Psoas muscle (tissue), 8 donors: ENCODE results near the gene SPATA31D4. TPM values are rescaled to one million over a fixed set of nuclear protein-coding genes. Genes with fewer than 3 reads are reported as not detected.

ENCODE experiments used
- ATAC-seq, 4 donors: fragments of 200-7000 bp; cut with Tn5 transposase; one replicate each; pipeline ENCODE4 v1.9.1; 2020; ENCODE audit warnings: moderate library complexity in 3 of 4, mild to moderate bottlenecking in 2 of 4
- DNase-seq, 2 donors: peaks; one replicate each; pipeline ENCODE4 v3.0.0-alpha.2; 2020
- H3K27ac ChIP-seq: fragments of 200-600 bp; one replicate; pipeline ENCODE4 v1.8.0; 2022
- H3K27me3 ChIP-seq, 3 donors: fragments of 200-600 bp in 1 of 3; one replicate each; pipeline versions ENCODE4 v1.6.1 to v1.8.0; 2013 to 2022; ENCODE audit warnings: low read length in 2 of 3, mild to moderate bottlenecking in 2 of 3, moderate library complexity in 1 of 3; ENCODE audit not compliant: insufficient read depth in 3 of 3
- H3K36me3 ChIP-seq, 2 donors: fragments of 200-600 bp in 1 of 2; one replicate each; pipeline versions ENCODE4 v1.6.1 to v1.8.0; 2013 to 2022; ENCODE audit warnings: low read depth in 1 of 2, mild to moderate bottlenecking in 1 of 2, moderate library complexity in 1 of 2; ENCODE audit not compliant: insufficient read depth in 1 of 2
- H3K4me1 ChIP-seq: fragments of 200-600 bp; one replicate; pipeline ENCODE4 v1.8.0; 2022
- H3K4me3 ChIP-seq: fragments of 200-600 bp; one replicate; pipeline ENCODE4 v1.8.0; 2022; ENCODE audit warnings: mild to moderate bottlenecking
- H3K9me3 ChIP-seq: fragments of 200-600 bp; one replicate; pipeline ENCODE4 v1.8.0; 2022
- WGBS, 3 donors: extraction: QIAGEN DNeasy Blood & Tissue Kit; methylation state at CpG; one replicate each; pipeline versions ENCODE4 v1.1.6 to v1.1.7; 2013; 5-methylcytosine and 5-hydroxymethylcytosine counted together
- intact Hi-C, 2 donors: fragments of 100-400 bp; cut with DNase I; formaldehyde crosslinking; loops; one replicate each; pipeline versions ENCODE4 v1.11.0 to v1.14.2; 2022
- polyA plus RNA-seq, 3 donors: library from polyadenylated mRNA; stranded (reverse); fragments of 200-250 nt; gene quantifications; one replicate each; pipeline ENCODE4 v1.2.3, GENCODE V29; 2013
- total RNA-seq, 4 donors: library from RNA; stranded (reverse); fragmentation: NEBNext Ultra II Directional in 2 of 4; extraction: Animal tissue kit (Norgen Biotek cat#: 25700) in 2 of 4; gene quantifications; one replicate each; pipeline versions ENCODE4 v1.2.1 to v1.2.4, GENCODE V29; 2021 to 2023
- TF ChIP-seq, protein P1 (sequence below): fragments of 200-600 bp; IDR thresholded peaks from one replicate; pipeline ENCODE4 v1.8.0; 2022; ENCODE audit warnings: antibody characterized with exemption
- donor health status: healthy with polysubstance abuse.
- donor health status: DM: no; HTN: no; CAD: no; lungs with moderate emphysema.
- donor health status: Bipolar disorder and iron deficiency.
- donor health status: healthy.
- donor health status: DM: yes; HTN: yes; CAD: no.
- donor health status: DM: no; HTN: no; CAD: no.
- donor health status: DM: no; HTN: no; CAD: no.
- donor health status: DM: yes; HTN: yes; CAD: no.

SPATA31D4 gene
- total and polyA plus RNA-seq, 7 donors: not detected

DNA sequence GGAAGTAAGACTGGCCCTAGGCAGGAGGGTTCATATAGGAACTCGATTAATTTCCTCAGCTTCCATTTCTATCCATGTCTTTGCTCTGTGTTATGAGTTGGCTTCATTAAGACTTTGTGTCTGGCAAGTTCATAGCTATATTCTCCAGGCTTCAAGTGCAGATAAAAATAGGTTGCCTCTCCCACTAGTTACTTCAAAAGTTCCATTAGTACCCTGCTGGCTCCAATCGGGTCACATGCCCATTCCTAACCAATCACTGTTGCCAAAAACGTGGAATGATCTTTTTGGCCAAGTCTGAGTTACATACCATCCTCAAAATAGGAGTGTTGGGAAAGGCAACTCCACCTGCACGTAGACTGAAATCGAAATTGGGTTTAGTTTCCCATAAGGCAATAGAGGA, 46.5 kb downstream of the SPATA31D4 start:
- ATAC-seq (peak in 3 of 4 donors; percentile 37 to 70 (median 43)), DNase-seq (no peak)
- no peaks in the 10 kb centered on the region for H3K27me3 ChIP-seq
- no peaks in the 10 kb centered on the region for H3K9me3 ChIP-seq
- H3K4me3 ChIP-seq: no peak overlapping the region
- TF ChIP-seq, protein P1, sequence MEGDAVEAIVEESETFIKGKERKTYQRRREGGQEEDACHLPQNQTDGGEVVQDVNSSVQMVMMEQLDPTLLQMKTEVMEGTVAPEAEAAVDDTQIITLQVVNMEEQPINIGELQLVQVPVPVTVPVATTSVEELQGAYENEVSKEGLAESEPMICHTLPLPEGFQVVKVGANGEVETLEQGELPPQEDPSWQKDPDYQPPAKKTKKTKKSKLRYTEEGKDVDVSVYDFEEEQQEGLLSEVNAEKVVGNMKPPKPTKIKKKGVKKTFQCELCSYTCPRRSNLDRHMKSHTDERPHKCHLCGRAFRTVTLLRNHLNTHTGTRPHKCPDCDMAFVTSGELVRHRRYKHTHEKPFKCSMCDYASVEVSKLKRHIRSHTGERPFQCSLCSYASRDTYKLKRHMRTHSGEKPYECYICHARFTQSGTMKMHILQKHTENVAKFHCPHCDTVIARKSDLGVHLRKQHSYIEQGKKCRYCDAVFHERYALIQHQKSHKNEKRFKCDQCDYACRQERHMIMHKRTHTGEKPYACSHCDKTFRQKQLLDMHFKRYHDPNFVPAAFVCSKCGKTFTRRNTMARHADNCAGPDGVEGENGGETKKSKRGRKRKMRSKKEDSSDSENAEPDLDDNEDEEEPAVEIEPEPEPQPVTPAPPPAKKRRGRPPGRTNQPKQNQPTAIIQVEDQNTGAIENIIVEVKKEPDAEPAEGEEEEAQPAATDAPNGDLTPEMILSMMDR: no peak
- intact Hi-C loops: no loop called here
- no peak overlapping the region for H3K27ac ChIP-seq
- no peaks in the 10 kb centered on the region for H3K4me1 ChIP-seq
- no peaks in the 10 kb centered on the region for H3K36me3 ChIP-seq
- 45 to 51% (median 48%) methylated on average over 5 of the region's 5 CpGs for WGBS, 3 donors

DNA sequence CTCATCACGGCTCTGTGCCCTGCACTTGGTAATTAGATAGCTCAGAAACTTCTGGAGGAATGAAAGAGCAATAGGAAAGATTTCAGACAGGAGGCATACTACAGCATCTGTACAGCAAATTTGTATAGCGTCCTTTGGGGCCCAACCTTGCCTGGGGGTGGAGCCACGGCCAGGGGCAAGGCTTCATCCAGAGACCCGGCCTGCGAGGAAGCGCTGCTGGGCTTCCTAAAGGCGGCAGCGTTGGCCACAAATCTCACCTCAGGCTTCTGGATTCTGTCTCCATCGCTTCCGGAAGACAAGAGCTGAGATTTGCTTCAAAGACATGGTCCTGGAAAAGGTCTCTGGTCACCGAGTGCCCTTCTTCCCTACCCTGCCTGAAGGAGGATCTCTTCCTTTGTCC, 48.1 kb downstream of the SPATA31D4 start:
- intact Hi-C loops: no loop called here
- Histone ChIP-seq H3K36me3 (no peaks in the 10 kb centered on the region), H3K27ac (no peak overlapping the region), H3K27me3 (no peaks in the 10 kb centered on the region), H3K4me1 (no peaks in the 10 kb centered on the region), H3K9me3 (no peaks in the 10 kb centered on the region), H3K4me3 (no peak overlapping the region)
- ATAC-seq (no peak), DNase-seq (no peak)
- 87 to 92% (median 89%) methylated on average over 11 of the region's 11 CpGs for WGBS, 3 donors
- TF ChIP-seq, protein P1: no peak

DNA sequence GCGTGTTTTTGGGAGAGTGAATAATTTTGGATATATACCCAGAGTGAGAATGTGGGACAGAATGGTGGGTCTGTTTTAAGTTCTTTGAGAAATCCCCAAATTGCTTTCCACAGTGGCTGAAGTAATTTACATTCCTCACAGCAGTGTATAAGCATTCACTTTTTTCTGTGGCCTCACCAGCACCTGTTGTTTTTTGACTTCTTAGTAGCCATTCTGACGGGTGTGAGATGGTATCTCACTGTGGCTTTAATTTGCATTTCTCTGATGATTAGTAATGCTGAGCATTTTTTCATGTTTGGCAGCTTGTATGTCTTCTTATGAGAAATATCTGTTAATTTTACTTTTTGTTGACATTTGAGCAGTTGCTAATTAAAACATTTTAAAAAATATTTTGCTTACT, 51.0 kb downstream of the SPATA31D4 start:
- DNase-seq: no peak
- Histone ChIP-seq H3K4me3 (no peak overlapping the region), H3K4me1 (no peaks in the 10 kb centered on the region), H3K27ac (no peak overlapping the region), H3K27me3 (no peaks in the 10 kb centered on the region), H3K9me3 (no peaks in the 10 kb centered on the region), H3K36me3 (no peaks in the 10 kb centered on the region)
- 39 to 69% (median 50%) methylated on average over 2 of the region's 2 CpGs for WGBS, 3 donors
- TF ChIP-seq, protein P1: no peak
- ATAC-seq: no peak
- intact Hi-C loops: no loop called here

DNA sequence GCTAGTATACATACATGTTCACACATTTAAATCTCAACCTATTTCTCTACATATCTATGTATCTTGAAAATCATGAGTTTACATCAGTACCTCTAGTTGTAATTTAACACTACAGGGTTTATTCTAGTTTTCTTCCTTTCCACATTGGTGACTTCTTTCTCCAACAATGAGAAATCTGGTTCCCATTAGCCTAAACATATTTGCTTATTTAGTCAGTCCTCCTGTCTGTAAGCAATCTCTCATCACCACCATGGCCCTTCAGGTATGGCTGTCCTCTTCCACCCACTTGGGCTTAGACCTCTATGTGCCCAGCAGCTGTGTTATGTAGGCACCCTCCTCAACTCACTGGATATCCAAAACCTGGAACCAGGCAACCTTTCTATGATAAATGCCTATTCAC, 52.3 kb downstream of the SPATA31D4 start:
- Histone ChIP-seq H3K9me3 (no peaks in the 10 kb centered on the region), H3K4me3 (no peak overlapping the region), H3K36me3 (no peaks in the 10 kb centered on the region), H3K27ac (no peak overlapping the region), H3K27me3 (no peaks in the 10 kb centered on the region), H3K4me1 (no peaks in the 10 kb centered on the region)
- intact Hi-C loops: no loop called here
- ATAC-seq: no peak
- no peak for DNase-seq
- TF ChIP-seq, protein P1: no peak

DNA sequence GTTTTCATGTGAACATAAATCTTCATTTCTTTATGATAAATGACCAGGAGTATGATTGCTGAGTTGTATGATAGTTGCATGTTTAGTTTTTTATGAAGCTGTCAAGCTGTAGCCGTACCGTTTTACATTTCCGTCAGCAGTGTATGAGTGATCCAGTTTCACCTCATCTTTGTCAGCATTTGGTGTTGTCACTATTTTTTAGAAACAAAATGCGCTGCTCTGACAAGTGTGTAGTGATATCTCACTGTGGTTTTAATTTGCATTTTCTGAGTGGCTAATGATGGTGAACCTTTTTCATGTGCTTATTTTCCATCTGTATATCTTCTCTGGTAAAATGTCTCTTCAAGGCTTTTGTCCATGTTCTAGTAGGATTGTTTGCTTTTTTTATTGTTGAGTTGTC, 53.7 kb downstream of the SPATA31D4 start:
- Histone ChIP-seq H3K36me3 (no peaks in the 10 kb centered on the region), H3K27ac (no peak overlapping the region), H3K4me3 (no peak overlapping the region), H3K27me3 (no peaks in the 10 kb centered on the region), H3K9me3 (no peaks in the 10 kb centered on the region), H3K4me1 (no peaks in the 10 kb centered on the region)
- DNase-seq (no peak), ATAC-seq (no peak)
- WGBS, 3 donors: 83 to 93% (median 91%) methylated on average over 4 of the region's 4 CpGs
- TF ChIP-seq, protein P1: no peak
- intact Hi-C loops: no loop called here
